ENCODE results near the gene HSF4. TPM values are rescaled to one million over a fixed set of nuclear protein-coding genes. Genes with fewer than 3 reads are reported as not detected.

The HSF4 gene
- total RNA-seq, 4 donors from 2014 or later: 56.5 to 351 (median 102) TPM

DNA sequence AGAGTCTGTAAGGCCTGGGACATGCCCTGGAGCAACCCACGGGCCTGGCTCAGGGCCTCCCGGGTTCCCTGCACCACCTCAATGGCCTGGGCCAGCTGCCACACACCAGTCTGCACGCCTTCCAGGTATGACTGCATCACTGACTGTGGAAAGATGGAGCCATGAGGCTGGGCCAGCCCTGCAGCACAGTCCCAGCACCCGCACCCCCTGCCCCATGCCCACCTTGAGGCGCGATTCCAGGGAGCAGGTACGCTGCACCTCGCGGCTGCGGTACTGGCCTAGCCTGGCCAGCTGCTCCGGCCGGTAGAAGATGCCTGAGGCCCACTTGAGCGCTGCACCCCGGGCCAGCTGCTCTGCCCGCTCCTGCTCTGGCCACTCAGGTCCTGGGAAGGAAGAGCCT, 24.3 kb downstream of the HSF4 start:
- Histone ChIP-seq H3K4me3 (no peak overlapping the region), H3K27ac (no peak overlapping the region), H3K36me3 (peaks cover under 1% of the 10 kb centered on the region), H3K4me1 (peaks cover 40% of the 10 kb centered on the region), H3K27me3 (no peaks in the 10 kb centered on the region), H3K9me3 (no peaks in the 10 kb centered on the region)
- 91% methylated on average over 13 of the region's 15 CpGs for WGBS
- DNase-seq (ENCODE audit: low spot score in 2 of 2): no peak
- TF ChIP-seq EP300 (IDR thresholded peaks at IDR 0.05) (no peak), POLR2AphosphoS5 (IDR thresholded peaks at IDR 0.05) (no peak), CTCF (IDR thresholded peaks at IDR 0.05) (no peak), POLR2A (IDR thresholded peaks at IDR 0.05) (no peak)

DNA sequence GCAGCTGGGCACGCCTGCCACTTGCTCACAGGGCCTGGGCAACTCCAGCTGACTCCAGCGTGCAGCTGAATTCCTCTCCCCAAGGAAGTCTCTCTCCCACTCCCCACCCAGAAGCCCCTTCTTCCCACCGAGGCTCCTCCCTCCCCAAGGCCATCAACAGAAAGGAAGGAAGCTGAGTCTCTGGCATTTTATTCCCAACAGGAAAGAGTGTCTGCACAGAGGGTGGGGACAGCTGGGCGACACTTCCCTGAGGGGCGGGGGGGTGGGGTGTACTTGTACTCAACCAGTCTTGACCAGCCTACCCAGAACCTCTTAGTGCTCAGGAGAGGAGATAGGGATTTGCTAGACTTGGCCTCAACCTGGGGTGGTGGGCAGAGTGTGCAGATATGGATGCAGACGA, 25.5 kb downstream of the HSF4 start, which contains the start of gene EXOC3L1:
TSS of gene EXOC3L1 (minus strand) at position 96 of the 400 bp plus-strand sequence. CDS start 460 bp downstream, outside the sequence.
- TF ChIP-seq POLR2A (IDR thresholded peaks at IDR 0.05) (no peak), POLR2AphosphoS5 (IDR thresholded peaks at IDR 0.05) (no peak)
- Histone ChIP-seq H3K9me3 (no peaks in the 10 kb centered on the region), H3K27me3 (no peaks in the 10 kb centered on the region), H3K27ac (no peak within 1 kb of the TSS), H3K4me1 (peaks cover 37% of the 10 kb centered on the region), H3K36me3 (peaks cover 13% of the 10 kb centered on the region), H3K4me3 (no peak within 1 kb of the TSS)
- 44% methylated on average over 5 of the region's 6 CpGs for WGBS
- no peak for DNase-seq (ENCODE audit: low spot score in 2 of 2)

DNA sequence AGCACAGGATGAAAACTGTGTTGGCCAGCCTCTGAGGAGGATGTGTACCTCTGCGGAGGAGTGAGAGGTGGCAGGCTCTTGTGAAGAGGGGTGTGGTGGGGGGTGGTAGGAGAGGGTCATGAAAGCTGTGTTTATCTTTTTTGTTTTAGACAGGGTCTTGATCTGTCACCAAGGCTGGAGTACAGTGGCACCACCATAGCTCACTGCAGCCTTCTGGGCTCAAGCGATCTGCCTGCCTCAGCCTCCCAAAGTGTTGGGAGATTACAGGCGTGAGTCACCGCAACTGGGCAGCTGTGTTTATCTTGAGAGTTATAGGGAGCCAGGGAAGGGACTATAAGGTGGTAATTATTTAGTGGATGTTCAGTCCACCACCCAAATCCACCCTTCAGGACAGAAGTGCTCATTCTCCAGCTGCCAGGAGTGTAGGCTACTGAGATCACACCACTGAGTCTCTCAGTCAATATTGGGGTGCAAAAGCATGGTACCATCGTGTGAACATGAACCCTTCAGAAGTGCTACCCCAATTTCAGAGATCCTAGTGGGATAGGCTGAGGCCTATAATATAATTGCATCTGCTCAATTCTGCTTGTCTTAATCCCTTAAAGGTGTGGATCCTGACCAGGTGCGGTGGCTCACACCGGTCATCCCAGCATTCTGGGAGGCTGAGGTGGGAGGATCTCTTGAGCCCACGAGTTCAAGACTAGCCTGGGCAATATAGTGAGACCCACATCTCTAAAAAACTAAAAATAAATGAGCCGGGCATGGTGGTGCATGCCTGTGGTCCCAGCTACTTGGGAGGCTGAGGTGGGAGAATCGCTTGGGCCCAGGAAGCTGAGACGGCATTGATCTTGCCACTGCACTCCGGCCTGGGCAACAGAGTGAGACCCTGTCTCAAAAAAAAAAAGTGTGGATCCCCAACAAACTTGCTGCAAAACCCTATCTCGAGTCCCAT, 26.2 kb downstream of the HSF4 start:
- WGBS: 78% methylated on average over 13 of the region's 13 CpGs
- peaks cover 30% of the 10 kb centered on the region for H3K4me1 ChIP-seq
- no peak for DNase-seq (ENCODE audit: low spot score in 2 of 2)
- no peaks in the 10 kb centered on the region for H3K27me3 ChIP-seq
- H3K36me3 ChIP-seq: peaks cover 19% of the 10 kb centered on the region
- TF ChIP-seq POLR2AphosphoS5 (IDR thresholded peaks at IDR 0.05) (no peak), POLR2A (IDR thresholded peaks at IDR 0.05) (no peak), CTCF (IDR thresholded peaks at IDR 0.05) (no peak), EP300 (IDR thresholded peaks at IDR 0.05) (no peak)
- no peaks in the 10 kb centered on the region for H3K9me3 ChIP-seq
- no peak overlapping the region for H3K27ac ChIP-seq
- no peak overlapping the region for H3K4me3 ChIP-seq

GRCh38 chr16:67191411-67191994, 27.0 kb downstream of the HSF4 start:
- Histone ChIP-seq H3K4me1 (peaks cover 29% of the 10 kb centered on the region), H3K4me3 (peak overlapping the region; percentile 83), H3K36me3 (peaks cover 27% of the 10 kb centered on the region), H3K9me3 (no peaks in the 10 kb centered on the region), H3K27me3 (no peaks in the 10 kb centered on the region), H3K27ac (no peak overlapping the region)
- 26% methylated on average over 9 of the region's 9 CpGs for WGBS
- no peak for DNase-seq (ENCODE audit: low spot score in 2 of 2)
- no peak for TF ChIP-seq POLR2A (IDR thresholded peaks at IDR 0.05)
- TF ChIP-seq CTCF (IDR thresholded peaks at IDR 0.05): no peak
- no peak for TF ChIP-seq POLR2AphosphoS5 (IDR thresholded peaks at IDR 0.05)
- TF ChIP-seq EP300 (IDR thresholded peaks at IDR 0.05): no peak

GRCh38 chr16:67191995-67192681, 27.6 kb downstream of the HSF4 start, which contains the start of gene E2F4:
TSS of gene E2F4 (plus strand) at chr16:67192155. CDS start at chr16:67192228, 73 bp downstream.
- H3K4me3 ChIP-seq: peak within 1 kb of the TSS; percentile 83
- peak; percentile 93 to 95 for DNase-seq (ENCODE audit: low spot score in 2 of 2)
- no peak for TF ChIP-seq EP300 (IDR thresholded peaks at IDR 0.05)
- TF ChIP-seq POLR2A (IDR thresholded peaks at IDR 0.05): peak in 1 of 2 donors; percentile 72
- TF ChIP-seq CTCF (IDR thresholded peaks at IDR 0.05): no peak
- TF ChIP-seq POLR2AphosphoS5 (IDR thresholded peaks at IDR 0.05): peak in 2 of 3 donors; percentile 56 to 75
- WGBS: 0% methylated on average over 11 of the region's 54 CpGs
- peaks cover 34% of the 10 kb centered on the region for H3K36me3 ChIP-seq
- no peaks in the 10 kb centered on the region for H3K27me3 ChIP-seq
- no peaks in the 10 kb centered on the region for H3K9me3 ChIP-seq
- H3K27ac ChIP-seq: peak within 1 kb of the TSS; percentile 55
- H3K4me1 ChIP-seq: peaks cover 29% of the 10 kb centered on the region
